Tibial artery (tissue), 4 donors: ENCODE measurements around the gene GIPC2.
A peak's percentile ranks its signal among the peaks of the same experiment; 100 is the strongest.
"Not testable (repeated sequence)": the region's sequence is repeated elsewhere in the genome, so short reads cannot be mapped to it uniquely, and the experiment has no call there.

ENCODE experiments used
- DNase-seq, 2 donors: peaks; one replicate each; pipeline ENCODE4 v3.0.0-alpha.2; 2019
- H3K27ac ChIP-seq, 2 donors: fragments of 200-600 bp; sonication (generic) in 1 of 2; 1 replicate in 1 of 2; 2 replicates in 1 of 2; pipeline ENCODE4 v1.5.1; 2018 to 2019; ENCODE audit warnings: mild to moderate bottlenecking in 1 of 2
- H3K27me3 ChIP-seq, 2 donors: fragments of 200-600 bp; sonication (generic) in 1 of 2; one replicate each; pipeline versions ENCODE4 v1.5.1 to v1.6.0; 2016 to 2019
- H3K36me3 ChIP-seq, 3 donors: fragments of 200-600 bp; sonication (generic) in 2 of 3; one replicate each; pipeline ENCODE4 v1.5.1; 2016 to 2019; ENCODE audit warnings: mild to moderate bottlenecking in 2 of 3
- H3K4me1 ChIP-seq, 4 donors: fragments of 200-600 bp; sonication (generic) in 2 of 4; 1 replicate in 3 of 4; 2 replicates in 1 of 4; pipeline ENCODE4 v1.5.1; 2016 to 2019
- H3K4me3 ChIP-seq, 2 donors: fragments of 200-600 bp; sonication (generic) in 1 of 2; 1 replicate in 1 of 2; 2 replicates in 1 of 2; pipeline ENCODE4 v1.5.1; 2018 to 2019; ENCODE audit warnings: mild to moderate bottlenecking in 2 of 2
- H3K9me3 ChIP-seq, 3 donors: fragments of 200-600 bp; sonication (generic) in 1 of 3; one replicate each; pipeline ENCODE4 v1.5.1; 2016 to 2019
- CTCF ChIP-seq, 2 experiments: fragments of 200-600 bp in 1 of 2; fragments of 450-650 bp in 1 of 2; IDR thresholded peaks; one replicate each; pipeline ENCODE4 v1.5.1; 2017 to 2019; ENCODE audit warnings: antibody characterized with exemption in 2 of 2, mild to moderate bottlenecking in 1 of 2, moderate library complexity in 1 of 2
- intact Hi-C: fragments of 100-400 bp; cut with DNase I; formaldehyde crosslinking; loops from one replicate; pipeline ENCODE4 v1.15.0; 2023; ENCODE audit warnings: low total_unique reads

GIPC2 gene

DNA sequence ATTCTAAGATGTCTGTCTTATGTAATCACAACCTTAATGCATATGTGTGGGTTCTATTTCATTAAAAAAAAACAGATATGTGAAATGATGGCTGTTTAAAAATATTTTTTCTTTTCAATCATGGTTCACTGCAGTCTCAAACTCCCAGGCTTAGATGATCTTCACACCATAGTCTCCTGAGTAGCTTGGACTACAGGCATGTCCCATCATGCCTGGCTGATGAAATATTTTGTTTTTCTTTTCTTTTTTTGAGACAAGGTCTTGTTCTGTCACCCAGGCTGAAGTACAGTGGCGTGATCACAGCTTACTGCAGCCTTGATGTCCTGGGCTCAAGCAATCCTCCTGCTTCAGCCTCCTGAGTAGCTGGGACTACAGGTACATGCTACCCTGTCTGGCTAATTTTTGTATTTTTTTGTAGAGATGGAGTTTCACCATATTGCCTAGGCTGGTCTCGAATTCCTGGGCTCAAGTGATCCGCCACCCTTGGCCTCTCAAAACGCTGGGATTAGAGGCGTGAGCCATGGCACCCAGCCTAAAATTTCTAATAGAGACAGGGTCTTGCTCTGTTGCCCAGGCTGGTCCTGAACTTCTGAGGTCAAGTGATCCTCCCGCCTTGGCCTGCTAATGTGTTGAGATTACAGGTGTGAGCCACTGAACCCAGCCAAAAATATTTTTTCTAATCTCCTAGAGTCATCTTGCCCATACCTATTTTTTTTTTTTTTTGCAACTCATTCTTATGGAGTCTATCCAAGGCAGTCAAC, 67.6 kb downstream of the GIPC2 start:
- Histone ChIP-seq H3K36me3 (no peaks in the 10 kb centered on the region), H3K27me3 (no peaks in the 10 kb centered on the region), H3K4me3 (no peak overlapping the region), H3K9me3 (no peaks in the 10 kb centered on the region), H3K27ac (no peak overlapping the region), H3K4me1 (peaks cover 0 to 10% (median 3%) of the 10 kb centered on the region in 4 donors)
- intact Hi-C loops, result loop anchor here (10.0 kb wide), 1 partner anchor 159 kb away; no protein-coding TSS in a partner anchor
- no peak for TF ChIP-seq CTCF (IDR thresholded peaks at IDR 0.05)
- no peak for DNase-seq

DNA sequence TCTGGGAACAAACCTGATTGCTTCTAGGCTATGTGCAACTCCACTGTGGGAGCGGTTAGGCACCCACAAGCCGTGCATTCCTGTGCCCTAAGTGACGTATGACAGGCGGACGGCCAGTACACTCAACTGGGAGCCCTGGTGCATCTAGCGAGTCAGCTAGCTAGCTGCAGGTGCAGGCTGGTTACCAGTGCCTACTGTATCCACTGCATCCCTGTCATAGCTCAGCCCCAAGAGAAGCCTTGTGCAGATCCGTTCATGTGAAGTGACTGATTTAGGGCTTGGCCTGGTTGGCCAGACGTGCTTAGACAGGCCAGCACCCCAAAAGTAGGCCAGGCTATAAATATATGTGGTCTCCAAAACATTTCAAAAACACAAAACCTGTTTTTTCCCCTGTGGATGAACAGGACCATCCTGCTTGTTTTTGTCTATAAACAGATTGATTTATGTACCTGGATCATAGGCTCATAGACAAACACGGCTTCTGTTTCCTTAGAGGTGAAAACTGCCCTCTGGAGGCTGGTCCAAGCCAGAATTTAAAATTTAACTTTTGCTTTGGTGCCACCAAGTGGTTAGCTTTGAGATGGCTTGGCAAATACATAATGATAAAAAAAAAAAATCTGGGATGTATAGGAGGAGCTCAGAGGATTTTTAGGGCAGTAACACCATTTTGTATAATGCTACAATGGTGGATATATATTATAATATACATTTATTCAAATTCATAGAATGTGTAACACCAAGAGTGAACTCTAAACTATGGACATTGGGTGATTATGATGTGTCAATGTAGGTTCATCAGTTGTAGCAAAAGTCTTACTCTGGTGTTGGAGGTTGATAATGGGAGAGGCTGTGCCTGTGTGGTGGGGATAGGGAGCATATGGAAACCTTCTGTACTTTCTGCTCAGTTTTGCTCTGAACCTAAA, 68.5 kb downstream of the GIPC2 start:
- H3K4me1 ChIP-seq, result peaks cover 0 to 10% (median 3%) of the 10 kb centered on the region in 4 donors
- no peaks in the 10 kb centered on the region for H3K27me3 ChIP-seq
- H3K4me3 ChIP-seq, result no peak overlapping the region
- no peaks in the 10 kb centered on the region for H3K9me3 ChIP-seq
- H3K27ac ChIP-seq, result peak overlapping the region in 1 of 2 donors; percentile 42
- intact Hi-C loops, result loop anchor here (10.0 kb wide), 1 partner anchor 159 kb away; no protein-coding TSS in a partner anchor
- no peaks in the 10 kb centered on the region for H3K36me3 ChIP-seq
- no peak for DNase-seq
- peak; percentile 78 to 84 for TF ChIP-seq CTCF (IDR thresholded peaks at IDR 0.05)

DNA sequence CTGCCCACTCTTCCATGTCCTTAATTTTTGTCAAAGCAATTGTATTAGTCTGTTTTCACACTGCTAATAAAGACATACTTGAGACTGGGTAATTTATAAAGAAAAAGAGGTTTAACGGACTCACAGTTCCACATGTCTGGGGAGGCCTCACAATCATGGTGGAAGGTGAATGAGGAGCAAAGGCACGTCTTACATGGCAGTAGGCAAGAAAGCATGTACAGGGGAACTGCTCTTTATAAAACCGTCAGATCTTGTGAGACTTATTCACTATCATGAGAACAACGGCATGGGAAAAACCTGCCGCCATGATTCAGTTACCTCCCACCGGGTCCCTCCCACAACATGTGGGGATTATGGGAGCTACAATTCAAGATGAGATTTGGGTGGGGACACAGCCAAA, 74.7 kb downstream of the GIPC2 start:
- H3K4me1 ChIP-seq, H3K27me3 ChIP-seq, DNase-seq, H3K9me3 ChIP-seq, H3K36me3 ChIP-seq, intact Hi-C loops, H3K27ac ChIP-seq, H3K4me3 ChIP-seq: not testable (repeated sequence)

GRCh38 chr1:78121710-78122109, 75.9 kb downstream of the GIPC2 start:
- intact Hi-C loops, result no loop called here
- Histone ChIP-seq H3K27ac (no peak overlapping the region), H3K4me1 (no peaks in the 10 kb centered on the region), H3K9me3 (no peaks in the 10 kb centered on the region), H3K4me3 (no peak overlapping the region), H3K36me3 (no peaks in the 10 kb centered on the region), H3K27me3 (no peaks in the 10 kb centered on the region)
- no peak for TF ChIP-seq CTCF (IDR thresholded peaks at IDR 0.05)
- no peak for DNase-seq

DNA sequence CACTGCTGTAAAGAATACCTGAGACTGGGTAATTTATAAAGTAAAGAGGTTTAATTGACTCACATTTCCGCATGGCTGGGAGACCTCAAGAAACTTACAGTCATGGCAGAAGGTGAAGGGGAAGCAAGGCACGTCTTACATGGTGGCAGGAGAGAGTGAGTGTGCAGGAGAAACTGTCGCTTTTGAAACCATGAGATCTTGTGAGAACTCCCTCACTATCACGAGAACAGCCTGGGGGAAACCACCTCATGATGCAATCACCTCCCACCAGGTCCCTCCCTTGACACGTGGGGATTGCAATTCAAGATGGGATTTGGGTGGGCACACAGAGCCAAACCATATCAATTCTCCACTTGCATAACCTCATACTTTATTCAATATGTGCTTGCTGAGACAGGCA, 76.6 kb downstream of the GIPC2 start:
- H3K4me1 ChIP-seq, result no peaks in the 10 kb centered on the region
- H3K9me3 ChIP-seq, result no peaks in the 10 kb centered on the region
- no peak overlapping the region for H3K27ac ChIP-seq
- no peak overlapping the region for H3K4me3 ChIP-seq
- no peaks in the 10 kb centered on the region for H3K27me3 ChIP-seq
- DNase-seq, result no peak
- TF ChIP-seq CTCF (IDR thresholded peaks at IDR 0.05), result no peak
- no peaks in the 10 kb centered on the region for H3K36me3 ChIP-seq
- intact Hi-C loops, result no loop called here

DNA sequence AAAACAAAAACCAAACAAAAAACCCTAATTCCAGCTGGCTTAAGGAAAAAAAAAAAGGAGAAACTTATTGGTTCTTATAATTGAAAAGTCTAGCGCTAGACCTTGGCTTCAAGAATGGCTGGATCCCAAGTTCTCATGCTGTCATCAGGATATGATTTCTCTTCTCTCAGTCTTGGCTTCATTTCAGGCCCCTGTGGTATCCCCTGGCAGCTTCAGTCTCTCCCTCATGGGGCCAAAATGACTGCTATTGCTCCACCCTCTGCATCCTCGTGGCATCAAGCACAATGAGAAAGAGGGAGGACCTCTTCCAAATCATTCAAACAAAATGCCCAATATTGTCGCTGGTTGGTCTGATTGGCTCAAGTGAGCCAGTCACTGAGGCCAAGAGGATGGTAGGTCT, 80.7 kb downstream of the GIPC2 start:
- Histone ChIP-seq H3K9me3 (no peaks in the 10 kb centered on the region), H3K36me3 (no peaks in the 10 kb centered on the region), H3K27me3 (no peaks in the 10 kb centered on the region), H3K27ac (no peak overlapping the region), H3K4me3 (no peak overlapping the region), H3K4me1 (no peaks in the 10 kb centered on the region)
- intact Hi-C loops, result no loop called here
- TF ChIP-seq CTCF (IDR thresholded peaks at IDR 0.05), result no peak
- DNase-seq, result no peak
